NB4 (cell line): Measurements from ENCODE around the gene DCC.

Experiments
- DNase-seq: peaks from one replicate; pipeline ENCODE4 v3.0.0; 2010; ENCODE audit warnings: low read depth
- H3K4me3 ChIP-seq: one replicate; pipeline ENCODE4 v1.5.1; 2011; ENCODE audit warnings: mild to moderate bottlenecking, low read depth, low read length, moderate library complexity
- CTCF ChIP-seq: IDR thresholded peaks from one replicate; pipeline ENCODE4 v1.5.1; 2012; ENCODE audit warnings: low read depth, low read length
- MAX ChIP-seq: IDR thresholded peaks from 2 replicates; pipeline ENCODE4 v1.6.1; 2011; ENCODE audit warnings: low read depth, low read length
- MYC ChIP-seq: IDR thresholded peaks from 2 replicates; pipeline ENCODE4 v1.6.1; 2011; ENCODE audit warnings: low read depth, low read length
- POLR2A ChIP-seq: IDR thresholded peaks from 2 replicates; pipeline ENCODE4 v1.6.1; 2011; ENCODE audit warnings: mild to moderate bottlenecking; ENCODE audit not compliant: insufficient read length; ENCODE audit errors: extremely low read depth

Gene DCC

GRCh38 chr18:52339891-52340371 is at the start of gene DCC:
TSS of gene DCC (plus strand) at chr18:52340197. CDS start at chr18:52340788, 591 bp downstream.
- peak; percentile 4 for DNase-seq
- TF ChIP-seq POLR2A (no peak), MYC (no peak), MAX (no peak), CTCF (no peak)
- H3K4me3 ChIP-seq = no peak within 1 kb of the TSS

GRCh38 chr18:52310651-52311050 is 29.3 kb upstream of the DCC start:
- no peak for TF ChIP-seq POLR2A
- no peak for TF ChIP-seq MYC
- TF ChIP-seq CTCF = no peak
- TF ChIP-seq MAX = no peak
- no peak for DNase-seq

GRCh38 chr18:52311331-52311730 is 28.7 kb upstream of the DCC start:
- TF ChIP-seq MAX (no peak), CTCF (no peak), POLR2A (no peak), MYC (no peak)
- no peak overlapping the region for H3K4me3 ChIP-seq
- DNase-seq = no peak

More at GRCh38 chr18:52310651-52311050, 29.3 kb upstream of the DCC start:
- H3K4me3 ChIP-seq = no peak overlapping the region

- no peak overlapping the region for H3K4me3 ChIP-seq
- DNase-seq = no peak
- TF ChIP-seq MYC (no peak), MAX (no peak), POLR2A (no peak)
These were observed 27.7 kb upstream of the DCC start for GRCh38 chr18:52312346-52312745.

GRCh38 chr18:52313213-52313612 is 26.8 kb upstream of the DCC start:
- no peak for DNase-seq
- no peak for TF ChIP-seq POLR2A
- H3K4me3 ChIP-seq = no peak overlapping the region

GRCh38 chr18:52319424-52319983 is 20.5 kb upstream of the DCC start:
- H3K4me3 ChIP-seq = no peak overlapping the region
- no peak for DNase-seq
- TF ChIP-seq CTCF (no peak), MYC (no peak), MAX (no peak), POLR2A (no peak)

GRCh38 chr18:52322307-52322706 is 17.7 kb upstream of the DCC start:
- H3K4me3 ChIP-seq = no peak overlapping the region
- TF ChIP-seq MYC (no peak), MAX (no peak), CTCF (no peak), POLR2A (no peak)
- DNase-seq = no peak
